Tibial nerve (tissue), 4 donors: ENCODE results near the gene TRPC3.

Source experiments
- EP300 ChIP-seq, 2 donors: sonication (generic); formaldehyde crosslinking; IDR thresholded peaks; one replicate each; pipeline ENCODE4 v1.6.1; 2017; ENCODE audit warnings: antibody characterized with exemption in 2 of 2, mild to moderate bottlenecking in 1 of 2
- POLR2A ChIP-seq, 2 donors: fragments of 450-650 bp; IDR thresholded peaks; one replicate each; pipeline ENCODE4 v1.6.1; 2017; ENCODE audit warnings: antibody characterized with exemption in 2 of 2, mild to moderate bottlenecking in 2 of 2, moderate library complexity in 2 of 2
- TF ChIP-seq, protein P1 (sequence below), 5 experiments: fragments of 200-600 bp in 3 of 5; fragments of 450-650 bp in 2 of 5; sonication (generic) in 3 of 5; IDR thresholded peaks; one replicate each; pipeline ENCODE4 v1.5.1; 2016 to 2019; ENCODE audit warnings: antibody characterized with exemption in 5 of 5, mild to moderate bottlenecking in 3 of 5, moderate library complexity in 2 of 5

DNA sequence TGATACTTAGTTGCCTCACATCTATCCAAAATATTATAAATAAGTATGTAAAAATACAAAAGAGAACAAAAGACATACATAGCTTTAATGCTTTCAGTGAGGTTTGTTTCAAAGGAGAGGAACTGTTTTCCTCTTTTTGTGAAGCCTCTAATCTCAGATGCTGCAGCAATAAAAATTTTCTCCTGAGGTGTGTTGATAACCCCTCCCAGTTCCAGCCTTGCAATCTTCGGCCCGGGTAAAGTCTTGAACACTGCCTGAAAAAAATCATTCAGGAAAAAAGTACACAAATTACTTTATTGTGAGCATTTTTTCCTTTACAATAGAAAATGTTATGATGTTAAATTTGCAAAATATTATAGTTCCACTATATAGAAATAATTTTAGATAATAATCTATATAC is 90.4 kb downstream of the TRPC3 start:
- TF ChIP-seq, protein P1, sequence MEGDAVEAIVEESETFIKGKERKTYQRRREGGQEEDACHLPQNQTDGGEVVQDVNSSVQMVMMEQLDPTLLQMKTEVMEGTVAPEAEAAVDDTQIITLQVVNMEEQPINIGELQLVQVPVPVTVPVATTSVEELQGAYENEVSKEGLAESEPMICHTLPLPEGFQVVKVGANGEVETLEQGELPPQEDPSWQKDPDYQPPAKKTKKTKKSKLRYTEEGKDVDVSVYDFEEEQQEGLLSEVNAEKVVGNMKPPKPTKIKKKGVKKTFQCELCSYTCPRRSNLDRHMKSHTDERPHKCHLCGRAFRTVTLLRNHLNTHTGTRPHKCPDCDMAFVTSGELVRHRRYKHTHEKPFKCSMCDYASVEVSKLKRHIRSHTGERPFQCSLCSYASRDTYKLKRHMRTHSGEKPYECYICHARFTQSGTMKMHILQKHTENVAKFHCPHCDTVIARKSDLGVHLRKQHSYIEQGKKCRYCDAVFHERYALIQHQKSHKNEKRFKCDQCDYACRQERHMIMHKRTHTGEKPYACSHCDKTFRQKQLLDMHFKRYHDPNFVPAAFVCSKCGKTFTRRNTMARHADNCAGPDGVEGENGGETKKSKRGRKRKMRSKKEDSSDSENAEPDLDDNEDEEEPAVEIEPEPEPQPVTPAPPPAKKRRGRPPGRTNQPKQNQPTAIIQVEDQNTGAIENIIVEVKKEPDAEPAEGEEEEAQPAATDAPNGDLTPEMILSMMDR (IDR thresholded peaks at IDR 0.05) = no peak
- no peak for TF ChIP-seq POLR2A (IDR thresholded peaks at IDR 0.05)
- TF ChIP-seq EP300 (IDR thresholded peaks at IDR 0.05) = no peak
